Measurements from ENCODE around the gene ZNF302.

- no peak for TF ChIP-seq CTCF (conservative IDR thresholded peaks at IDR 0.05)
- no peak for TF ChIP-seq EZH2 (IDR thresholded peaks at IDR 0.05; ENCODE audit: low read depth)
Observed at GRCh38 chr19:34649886-34650543, 27.5 kb upstream of the ZNF302 start.
